GM21423 (cell line): ENCODE results near the gene CALCR.
"Not testable (repeated sequence)": the region's sequence is repeated elsewhere in the genome, so short reads cannot be mapped to it uniquely, and the experiment has no call there.

ENCODE experiments used
- ATAC-seq: cut with Tn5 transposase; IDR thresholded peaks from one replicate; pipeline ENCODE4 v1.9.1; 2021; ENCODE audit warnings: mild to moderate bottlenecking, moderate library complexity; ENCODE audit not compliant: unreplicated experiment

CALCR gene

DNA sequence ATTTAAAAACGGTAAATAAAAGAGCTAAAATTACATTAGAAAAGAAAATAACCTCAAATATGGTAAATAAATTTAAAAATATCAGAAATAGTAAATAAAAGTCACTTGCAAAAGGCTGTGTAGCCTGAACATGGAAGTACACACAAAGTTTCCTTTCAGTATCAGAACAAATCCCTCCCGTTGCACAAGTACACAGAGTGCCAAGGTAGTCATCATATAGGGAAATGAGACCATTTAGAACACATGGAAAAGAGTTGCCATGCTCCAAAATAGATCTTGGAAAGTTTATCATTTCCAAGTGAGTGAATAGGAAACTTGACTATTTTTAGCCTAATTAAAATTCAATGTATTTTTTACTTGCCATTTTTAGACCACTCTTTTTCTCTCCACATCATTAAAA is 11.6 kb downstream of the CALCR start:
- ATAC-seq: no peak

DNA sequence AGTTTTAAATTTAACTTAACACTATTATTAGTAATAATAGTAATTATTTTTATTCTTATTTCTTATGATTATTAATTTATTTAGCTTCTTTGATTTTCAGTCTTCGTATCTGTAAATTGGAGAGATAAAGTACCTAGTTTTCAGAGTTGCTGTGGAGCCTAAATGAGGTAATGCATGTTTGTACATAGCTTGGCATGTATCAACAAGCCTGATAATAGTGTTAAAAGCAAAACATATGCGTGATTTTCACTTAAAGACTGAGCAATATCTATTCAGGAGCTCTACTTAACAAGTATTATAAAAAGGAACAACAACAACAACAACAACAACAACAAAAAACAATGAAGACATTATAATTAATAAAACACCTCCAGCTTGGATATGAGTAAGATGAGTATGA is 12.4 kb downstream of the CALCR start:
- no peak for ATAC-seq

DNA sequence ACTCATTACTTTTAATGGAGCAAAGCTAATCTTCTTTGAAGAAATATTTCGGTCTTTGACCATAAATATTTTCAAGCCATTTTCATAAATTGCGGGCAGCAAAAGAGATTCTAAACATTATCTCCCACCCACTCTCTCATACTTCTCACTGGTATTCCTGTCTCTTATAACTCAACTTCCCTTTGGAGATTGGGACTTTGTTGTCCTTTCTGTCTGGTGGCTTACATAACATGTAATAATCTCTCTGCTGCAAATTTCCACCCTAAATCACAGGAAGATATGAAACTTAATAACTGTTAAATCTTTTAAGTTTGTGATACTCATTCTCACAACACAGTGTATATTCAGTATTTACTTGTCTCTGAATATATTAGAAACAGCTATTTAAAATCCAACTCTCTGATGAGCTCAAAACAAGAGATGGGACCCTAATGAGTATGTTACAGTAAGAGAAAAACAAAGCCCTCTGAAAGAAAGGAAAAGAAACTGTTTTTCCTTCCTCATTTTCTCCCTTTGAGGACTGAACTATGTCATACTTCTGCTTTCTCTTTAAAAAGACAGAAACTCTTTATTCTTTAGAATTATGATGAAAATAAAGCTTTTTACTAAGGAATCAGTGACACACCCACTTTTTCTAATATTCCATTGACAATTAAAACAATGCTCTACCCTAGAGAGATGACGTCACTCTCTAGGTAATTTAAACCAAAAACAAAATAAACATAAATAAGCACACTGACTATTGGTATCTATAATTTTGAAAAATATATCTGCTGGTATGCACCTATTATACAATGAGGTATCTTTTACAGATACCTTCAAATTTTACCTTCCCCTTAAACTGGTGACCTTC is 14.7 kb downstream of the CALCR start:
- ATAC-seq: no peak

DNA sequence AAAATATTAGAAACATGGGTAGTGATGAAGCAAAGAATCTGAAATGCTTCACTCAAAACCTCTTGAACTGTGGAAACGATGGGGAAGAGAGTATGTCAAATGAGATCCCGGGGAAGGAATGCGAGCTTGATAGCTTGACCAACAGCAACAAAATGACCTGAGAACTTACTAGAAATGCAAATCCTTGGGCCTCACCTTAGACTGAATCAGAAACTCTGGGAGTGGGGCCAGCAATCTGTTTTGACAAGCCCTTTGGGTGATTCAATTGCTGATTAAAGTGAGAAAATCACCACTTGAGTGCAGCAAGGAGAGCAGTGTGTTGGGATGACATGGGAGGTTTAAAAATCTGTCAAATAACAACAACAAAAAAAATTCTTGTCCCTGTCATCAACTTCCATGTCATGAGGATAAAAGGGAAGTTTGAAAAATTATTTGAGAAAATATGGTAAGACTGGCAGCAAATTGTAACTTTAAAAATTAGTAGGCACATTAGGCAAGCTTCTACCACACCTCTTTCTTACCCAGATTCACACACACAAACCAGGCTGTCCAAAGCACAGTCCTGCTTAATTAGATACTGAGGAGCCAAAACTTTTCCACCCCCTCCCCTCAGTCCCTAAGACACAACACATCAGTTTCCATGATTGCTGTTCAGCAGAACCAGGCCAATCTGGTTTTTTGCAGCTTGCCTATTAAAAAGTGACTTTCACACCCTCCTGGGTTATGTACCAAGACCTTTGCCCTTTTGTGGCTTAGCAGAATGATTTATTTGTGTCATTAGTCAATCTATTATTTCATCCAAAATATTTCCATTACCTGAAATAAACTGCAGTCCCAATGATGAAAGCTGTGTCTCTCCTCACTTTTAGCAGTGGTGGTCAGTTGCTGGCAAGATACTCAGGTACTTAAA is 15.6 kb downstream of the CALCR start:
- no peak for ATAC-seq

DNA sequence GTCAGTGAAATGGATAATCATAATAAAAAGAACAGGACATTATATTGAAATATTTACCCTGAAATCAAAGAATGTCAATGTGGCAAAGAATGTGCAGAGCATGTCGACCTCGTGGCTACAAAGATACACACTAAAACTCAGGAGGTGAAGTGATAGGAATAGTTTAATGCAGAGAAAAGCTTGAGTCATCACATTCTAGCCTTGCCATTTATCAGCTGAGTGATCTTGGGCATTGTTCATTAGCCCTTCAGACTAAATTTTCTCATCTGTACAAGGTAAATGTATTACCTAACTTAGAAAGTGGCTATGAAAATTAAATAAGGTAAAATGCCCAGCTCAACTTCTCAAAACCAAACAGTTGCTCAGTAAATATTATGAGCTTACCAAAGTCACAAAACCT is 22.6 kb downstream of the CALCR start:
- no peak for ATAC-seq

DNA sequence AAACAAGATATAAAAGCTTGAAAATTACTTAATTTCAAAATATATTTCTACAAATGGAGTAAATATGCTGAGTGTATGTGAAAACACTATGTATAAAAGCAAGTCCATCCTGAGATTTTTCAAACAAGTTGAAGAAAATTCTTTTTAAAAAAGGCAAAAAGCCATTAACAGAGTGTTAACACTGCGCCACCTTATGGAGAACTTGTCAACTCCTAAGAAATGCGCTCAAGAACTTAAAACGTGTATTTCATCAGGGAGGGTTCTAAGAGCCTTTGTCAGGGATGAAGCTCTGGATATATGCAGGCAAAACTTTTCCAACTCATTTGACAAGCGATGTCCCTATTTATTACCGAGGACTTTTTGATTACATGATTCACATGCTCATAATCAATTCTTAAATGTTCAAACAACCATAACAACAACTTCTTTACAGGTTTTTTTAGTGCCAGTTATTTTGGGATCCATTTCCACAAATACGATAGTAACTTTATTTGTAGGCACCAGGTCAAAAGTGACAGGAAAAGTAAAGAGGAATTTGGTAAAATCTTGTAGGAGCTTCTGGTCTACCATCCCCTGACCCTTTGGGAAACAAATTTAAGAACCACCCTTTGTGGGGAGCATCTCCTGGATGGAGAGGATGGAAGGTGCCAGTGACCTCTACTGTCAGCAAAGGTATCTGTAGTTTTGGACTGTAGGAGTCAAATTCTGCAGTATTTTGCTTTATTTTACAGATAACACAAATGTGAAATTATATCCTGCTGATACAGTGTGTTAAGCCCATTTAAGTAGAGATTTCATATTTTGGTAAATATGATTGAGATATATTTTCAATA is 23.2 kb downstream of the CALCR start:
- no peak for ATAC-seq

DNA sequence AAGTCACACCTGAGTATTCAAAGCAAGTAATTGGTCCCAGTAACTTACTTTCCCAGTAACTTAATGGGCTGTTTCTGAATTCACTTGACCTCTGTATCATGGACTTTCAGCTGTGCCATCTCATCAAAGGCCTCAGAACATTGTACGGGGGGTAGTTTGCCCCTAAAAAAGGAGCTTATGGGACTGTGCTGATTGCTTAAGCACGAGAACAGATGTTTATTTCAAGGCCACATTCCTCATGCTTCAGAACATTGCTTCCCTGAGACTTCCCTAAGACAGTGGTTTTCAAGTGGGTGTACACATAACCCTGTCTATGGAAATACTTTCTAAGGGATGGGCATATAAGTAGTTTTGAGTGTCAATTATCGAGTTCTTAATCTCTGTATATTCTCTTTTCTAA is 26.8 kb downstream of the CALCR start:
- ATAC-seq: no peak

DNA sequence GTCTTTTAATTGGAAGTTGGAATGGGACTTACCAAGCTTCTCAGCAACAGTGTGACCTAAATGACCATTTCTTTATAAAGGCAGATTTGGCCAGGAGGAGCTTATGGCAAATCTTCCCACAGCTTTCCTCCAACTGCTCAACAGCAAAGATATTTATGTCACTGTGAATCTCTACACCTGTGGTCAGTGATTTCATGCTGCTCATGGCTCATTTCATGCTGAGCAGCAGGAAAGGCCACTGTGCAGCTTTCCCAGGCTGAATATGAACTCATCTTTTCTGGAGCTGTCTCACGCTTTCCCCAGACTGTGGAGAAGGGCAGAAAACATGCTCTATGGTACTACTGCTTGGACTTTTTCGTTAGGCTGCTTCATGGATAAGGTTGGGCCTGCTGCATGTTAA is 29.8 kb downstream of the CALCR start:
- ATAC-seq: no peak

DNA sequence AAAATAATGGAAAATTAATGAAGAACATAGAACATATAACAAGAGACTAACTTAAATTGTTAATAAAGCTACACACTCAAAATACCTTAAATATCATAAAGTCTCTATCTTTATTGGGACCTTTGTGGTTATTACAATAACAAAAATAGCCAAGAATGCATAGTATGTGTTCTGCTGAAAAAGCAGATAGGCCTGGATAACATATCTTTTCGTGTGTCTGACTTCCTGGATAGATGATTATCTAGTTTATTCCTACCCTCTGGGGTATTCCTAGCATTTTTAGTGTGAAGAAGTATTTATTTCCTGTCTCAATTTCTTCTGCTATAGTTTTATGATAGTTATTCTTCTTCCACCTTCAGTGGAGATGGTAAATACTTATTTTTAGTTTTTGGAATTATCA is 36.5 kb downstream of the CALCR start:
- no peak for ATAC-seq

DNA sequence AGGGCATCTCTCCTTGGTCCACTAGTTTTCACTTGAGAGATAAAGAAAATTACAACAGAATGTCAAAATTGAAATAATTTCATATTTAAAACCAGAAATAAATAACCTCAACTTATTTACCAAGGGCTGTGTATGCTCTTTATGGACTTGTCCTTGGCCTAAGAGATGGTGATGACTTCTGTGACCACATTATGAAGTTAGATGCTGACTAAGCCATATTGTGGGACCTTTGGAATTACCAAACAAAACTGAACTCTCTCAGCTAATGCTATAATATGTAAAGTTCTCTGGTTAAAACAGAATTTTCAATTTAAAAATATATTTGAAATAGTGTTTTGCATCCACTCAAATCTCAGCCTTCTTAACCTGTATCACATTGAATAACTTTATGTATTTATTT is 38.9 kb downstream of the CALCR start:
- no peak for ATAC-seq

DNA sequence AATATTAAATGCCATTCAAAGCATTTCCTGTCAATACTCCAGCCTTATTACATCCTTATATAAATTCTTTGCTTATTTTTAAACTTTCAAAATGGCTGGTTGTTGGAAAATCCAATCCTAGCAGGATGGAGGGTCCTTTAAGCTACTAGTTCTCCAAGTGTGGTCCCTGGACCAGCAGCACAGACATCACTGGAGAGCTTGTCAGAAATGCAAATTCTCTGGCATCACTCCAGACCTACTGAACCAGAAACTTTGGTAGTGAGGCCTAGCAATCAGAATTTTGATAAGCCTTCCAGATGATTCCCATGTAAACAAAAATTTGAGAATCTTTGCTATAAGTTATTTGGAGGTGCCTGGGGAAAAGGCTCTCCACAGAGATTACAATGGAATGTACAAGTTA is 43.8 kb downstream of the CALCR start:
- no peak for ATAC-seq

DNA sequence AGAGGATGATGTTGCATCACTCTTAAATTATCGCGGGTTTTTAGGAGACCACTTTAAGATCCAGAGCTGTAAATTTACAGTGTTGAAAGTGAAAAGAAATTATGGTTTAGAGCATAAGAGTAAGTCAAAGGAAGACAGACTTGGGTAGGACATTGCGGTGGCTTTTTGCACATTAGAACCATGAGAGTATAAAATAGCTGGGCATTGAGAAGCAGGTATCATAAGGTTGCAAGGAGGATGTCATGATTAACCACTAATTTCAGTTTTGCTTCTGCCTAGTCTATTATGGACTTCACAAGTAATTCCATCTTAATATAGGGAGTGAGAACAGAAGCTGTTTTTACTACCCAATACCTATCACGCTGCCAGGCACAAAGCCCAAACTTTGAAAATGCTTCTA is 57.7 kb downstream of the CALCR start:
- no peak for ATAC-seq

DNA sequence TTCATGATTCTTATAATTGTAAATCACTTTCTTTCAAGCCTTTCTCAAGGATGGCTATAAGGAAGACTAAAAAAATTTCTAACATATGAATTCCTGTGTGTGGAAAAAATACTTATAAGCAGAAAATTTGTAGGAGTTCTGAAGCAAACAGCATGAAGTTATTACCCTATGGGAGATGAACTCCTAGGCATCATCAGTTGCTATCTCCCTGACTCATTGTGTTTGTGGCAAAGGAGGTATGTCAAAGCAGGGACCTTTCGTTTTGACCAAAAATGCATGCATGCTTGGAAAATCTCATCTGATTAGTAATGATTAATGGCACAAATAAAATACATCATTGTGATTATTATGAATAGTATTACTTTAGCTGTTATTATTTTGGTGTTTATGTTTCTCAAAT is 59.4 kb downstream of the CALCR start:
- no peak for ATAC-seq

DNA sequence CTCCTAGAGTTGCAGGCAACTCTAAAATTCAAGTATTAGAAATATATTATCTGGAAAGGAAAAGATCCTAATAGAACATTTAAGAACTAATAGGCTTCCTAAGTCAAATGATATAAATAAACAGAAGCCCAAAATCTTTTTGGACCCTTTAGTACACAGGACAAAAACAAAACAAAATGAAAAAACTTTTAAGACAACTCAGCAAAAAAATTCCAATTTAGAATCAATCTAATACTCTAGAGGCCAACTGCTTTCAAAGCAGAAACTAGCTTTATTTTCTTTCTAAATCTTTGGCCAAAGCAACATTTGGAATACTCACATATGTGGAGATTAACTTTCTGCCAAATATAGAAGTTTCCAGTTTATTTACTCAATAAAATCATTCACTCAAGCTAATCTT is 65.2 kb downstream of the CALCR start:
- ATAC-seq: no peak

DNA sequence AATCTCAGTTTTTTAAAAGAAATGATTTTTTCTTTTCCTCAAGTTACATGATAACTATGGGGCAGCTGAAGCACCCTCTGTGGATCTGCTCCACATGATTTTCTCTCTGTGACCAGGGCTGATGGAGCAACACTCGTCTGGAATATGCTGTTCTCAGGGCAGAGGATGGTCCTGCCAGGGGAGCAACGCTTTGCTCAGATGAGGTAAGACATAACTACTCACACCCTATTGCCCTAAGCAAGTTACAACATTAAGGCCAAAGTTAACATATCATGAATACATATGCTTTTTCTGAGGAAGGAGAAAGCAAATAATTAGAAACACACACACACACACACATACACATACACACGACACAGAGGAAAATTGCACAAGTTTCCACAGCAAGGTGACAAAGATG is 71.4 kb downstream of the CALCR start:
- ATAC-seq: no peak

DNA sequence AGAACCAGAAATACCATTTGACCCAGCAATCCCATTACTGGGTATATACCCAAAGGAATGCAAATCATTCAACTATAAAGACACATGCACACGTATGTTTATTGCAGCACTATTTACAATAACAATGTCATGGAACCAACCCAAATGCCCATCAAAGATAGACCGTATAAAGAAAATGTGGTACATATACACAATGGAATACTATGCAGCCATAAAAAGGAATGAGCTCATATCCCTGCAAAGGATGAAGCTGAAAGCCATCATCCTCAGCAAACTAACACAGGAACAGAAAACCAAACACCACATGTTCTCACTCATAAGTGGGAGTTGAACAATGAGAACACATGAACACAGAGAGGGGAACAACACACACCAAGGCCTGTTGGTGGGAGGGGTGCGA is 82.7 kb downstream of the CALCR start:
- not testable (repeated sequence) for ATAC-seq

DNA sequence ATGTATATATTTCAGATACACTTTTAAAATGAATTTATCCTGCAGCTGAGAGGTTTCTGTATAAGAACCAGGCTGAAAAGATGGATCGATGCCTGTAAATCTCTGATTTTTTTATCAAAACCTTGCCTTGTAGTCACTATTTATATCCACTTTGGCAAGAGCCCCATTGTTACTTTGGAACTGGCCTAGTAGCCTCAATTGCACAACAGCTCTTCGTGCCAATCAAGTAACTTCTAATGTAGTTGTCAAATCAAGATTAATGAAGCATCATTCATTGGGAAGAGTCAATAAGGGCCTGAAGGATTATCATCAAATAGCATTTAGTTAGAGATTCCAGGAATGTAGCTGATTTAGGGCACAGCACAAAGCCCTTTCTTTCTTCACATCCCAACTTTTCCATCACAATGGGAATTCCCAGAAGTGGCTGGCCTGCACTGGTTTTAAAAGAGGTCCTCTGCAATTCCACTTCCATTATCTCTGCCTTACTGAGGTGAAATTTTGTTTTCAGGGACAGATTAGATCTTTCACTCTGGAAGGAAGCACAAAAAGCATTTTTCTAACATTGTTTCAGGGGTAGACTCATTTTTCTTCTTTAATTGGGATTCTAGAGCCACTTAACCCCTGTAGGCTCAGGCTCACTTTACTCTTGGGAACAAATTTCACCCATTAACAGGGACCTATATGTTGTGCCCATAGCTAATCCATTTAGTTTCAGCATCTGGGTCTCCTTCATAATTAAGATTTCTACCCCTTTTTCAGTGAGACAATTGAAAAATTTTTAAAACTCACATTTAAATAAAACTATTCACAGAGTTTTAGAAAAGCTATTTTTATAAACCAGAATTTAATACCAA is 97.8 kb downstream of the CALCR start:
- no peak for ATAC-seq

DNA sequence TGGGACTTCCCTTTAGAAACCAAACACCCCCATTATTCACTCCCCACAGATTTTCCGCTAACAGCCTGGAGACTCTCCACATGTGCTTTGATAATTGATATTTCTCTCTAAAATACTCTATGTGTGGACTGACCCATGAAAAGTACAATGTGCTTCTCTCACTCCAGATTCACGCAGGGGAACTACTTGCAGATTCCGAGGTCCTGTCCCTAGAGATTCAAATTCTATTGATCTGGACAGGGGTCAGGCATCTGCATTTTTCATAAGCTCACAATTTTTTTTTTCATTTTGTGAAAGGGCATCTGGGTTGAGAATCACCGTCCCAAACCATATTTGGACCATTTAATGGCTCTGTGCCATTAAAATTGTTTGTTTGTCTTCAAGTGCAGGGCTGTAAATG is 98.7 kb downstream of the CALCR start:
- ATAC-seq: no peak

DNA sequence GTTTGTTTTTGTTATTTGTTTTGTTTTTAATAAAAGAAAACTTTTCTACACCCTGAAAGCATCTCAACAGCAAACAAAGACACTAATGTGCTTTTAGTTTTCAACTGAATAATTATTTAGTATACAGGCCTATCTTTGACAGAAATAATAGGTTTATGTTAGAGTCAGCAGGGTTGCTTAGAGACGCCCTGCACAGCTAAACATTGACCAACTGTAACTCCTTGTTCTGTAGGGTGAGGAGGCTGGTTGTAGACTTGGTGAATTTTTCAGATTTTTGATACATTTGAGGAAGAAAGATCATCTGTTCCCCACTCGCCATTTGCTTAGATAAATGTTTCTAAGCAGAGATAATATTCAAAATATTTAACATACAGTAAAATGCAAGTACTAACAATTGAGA is 103.1 kb downstream of the CALCR start:
- no peak for ATAC-seq

DNA sequence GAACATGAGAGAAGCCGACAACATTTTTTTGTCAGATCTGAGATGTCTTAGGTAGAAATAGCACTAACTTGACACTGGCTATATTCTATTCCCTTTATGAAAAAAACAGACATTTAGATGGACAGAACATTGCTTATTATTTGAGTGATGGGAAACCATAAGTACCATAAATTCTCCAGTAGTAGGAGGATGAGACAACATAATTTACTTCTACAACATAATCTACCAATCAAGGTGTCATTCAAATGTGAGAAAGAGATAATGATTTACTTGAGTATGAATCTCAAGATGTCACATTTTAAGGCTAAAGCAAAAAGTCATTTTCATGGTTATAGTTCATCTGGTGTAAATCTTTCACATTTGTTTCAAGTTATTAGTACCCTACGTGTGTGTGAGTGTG is 110.8 kb downstream of the CALCR start:
- ATAC-seq: no peak
